Ovary (tissue), 3 donors: ENCODE data around the gene FBXO48.

ENCODE experiments used
- EP300 ChIP-seq: sonication (generic); formaldehyde crosslinking; IDR thresholded peaks from one replicate; pipeline ENCODE4 v1.6.1; 2017; ENCODE audit warnings: antibody characterized with exemption
- POLR2A ChIP-seq: fragments of 450-650 bp; IDR thresholded peaks from one replicate; pipeline ENCODE4 v1.6.1; 2017; ENCODE audit warnings: antibody characterized with exemption, mild to moderate bottlenecking, moderate library complexity
- TF ChIP-seq, protein P1 (sequence below), 3 donors: fragments of 450-650 bp in 2 of 3; fragments of 200-600 bp in 1 of 3; IDR thresholded peaks; one replicate each; pipeline versions ENCODE4 v1.5.1 to v1.8.0; 2016 to 2022; ENCODE audit warnings: antibody characterized with exemption in 3 of 3, mild to moderate bottlenecking in 1 of 3
- donor health status: DM: no; HTN: no; CAD: no.

DNA sequence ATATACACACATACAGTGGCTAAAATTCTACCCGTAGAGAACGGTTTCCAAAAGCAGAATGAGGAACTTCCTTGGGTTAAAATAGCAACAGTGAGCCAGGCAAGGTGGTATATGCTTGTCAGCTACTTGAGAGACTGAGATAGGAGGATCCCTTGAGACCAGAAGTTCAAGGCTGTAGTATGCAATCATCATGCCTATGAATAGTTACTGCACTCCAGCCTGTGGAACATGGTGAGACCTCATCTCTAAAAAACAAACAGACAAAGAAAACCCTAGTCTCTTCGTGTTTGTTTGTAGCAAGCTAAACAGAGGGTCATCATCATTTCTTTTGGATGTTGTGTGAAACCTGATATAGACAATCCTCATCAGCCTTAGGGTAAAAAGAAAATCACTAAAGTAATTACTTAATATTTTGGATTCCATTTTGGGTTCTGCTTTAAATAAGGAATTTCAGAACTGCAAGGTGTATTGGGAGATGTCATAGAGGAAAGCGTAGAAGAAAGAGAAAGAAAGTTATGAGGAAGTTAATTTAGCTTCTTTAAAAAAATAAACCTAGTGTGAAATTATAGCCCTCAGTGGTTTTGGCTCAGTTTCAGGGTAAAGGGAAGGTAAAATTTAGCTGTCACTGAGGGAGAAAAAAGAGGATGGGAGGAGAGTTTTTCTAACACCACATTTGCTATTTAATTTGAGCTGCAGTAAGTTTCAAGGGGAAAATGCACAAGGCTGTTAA, 55.5 kb downstream of the FBXO48 start:
- TF ChIP-seq EP300 = no peak
- TF ChIP-seq, protein P1, sequence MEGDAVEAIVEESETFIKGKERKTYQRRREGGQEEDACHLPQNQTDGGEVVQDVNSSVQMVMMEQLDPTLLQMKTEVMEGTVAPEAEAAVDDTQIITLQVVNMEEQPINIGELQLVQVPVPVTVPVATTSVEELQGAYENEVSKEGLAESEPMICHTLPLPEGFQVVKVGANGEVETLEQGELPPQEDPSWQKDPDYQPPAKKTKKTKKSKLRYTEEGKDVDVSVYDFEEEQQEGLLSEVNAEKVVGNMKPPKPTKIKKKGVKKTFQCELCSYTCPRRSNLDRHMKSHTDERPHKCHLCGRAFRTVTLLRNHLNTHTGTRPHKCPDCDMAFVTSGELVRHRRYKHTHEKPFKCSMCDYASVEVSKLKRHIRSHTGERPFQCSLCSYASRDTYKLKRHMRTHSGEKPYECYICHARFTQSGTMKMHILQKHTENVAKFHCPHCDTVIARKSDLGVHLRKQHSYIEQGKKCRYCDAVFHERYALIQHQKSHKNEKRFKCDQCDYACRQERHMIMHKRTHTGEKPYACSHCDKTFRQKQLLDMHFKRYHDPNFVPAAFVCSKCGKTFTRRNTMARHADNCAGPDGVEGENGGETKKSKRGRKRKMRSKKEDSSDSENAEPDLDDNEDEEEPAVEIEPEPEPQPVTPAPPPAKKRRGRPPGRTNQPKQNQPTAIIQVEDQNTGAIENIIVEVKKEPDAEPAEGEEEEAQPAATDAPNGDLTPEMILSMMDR (IDR thresholded peaks at IDR 0.05) = no peak
- TF ChIP-seq POLR2A = no peak
